ENCODE measurements around the gene STPG4. TPM values are rescaled to one million over a fixed set of nuclear protein-coding genes. Genes with fewer than 3 reads are reported as not detected.

Gene STPG4
- total and polyA plus RNA-seq, 2 of the 8 experiments (the other 6 are each of a cell fraction or from before 2014, with no cell fraction given), result 0.28 TPM; not detected in 1

DNA sequence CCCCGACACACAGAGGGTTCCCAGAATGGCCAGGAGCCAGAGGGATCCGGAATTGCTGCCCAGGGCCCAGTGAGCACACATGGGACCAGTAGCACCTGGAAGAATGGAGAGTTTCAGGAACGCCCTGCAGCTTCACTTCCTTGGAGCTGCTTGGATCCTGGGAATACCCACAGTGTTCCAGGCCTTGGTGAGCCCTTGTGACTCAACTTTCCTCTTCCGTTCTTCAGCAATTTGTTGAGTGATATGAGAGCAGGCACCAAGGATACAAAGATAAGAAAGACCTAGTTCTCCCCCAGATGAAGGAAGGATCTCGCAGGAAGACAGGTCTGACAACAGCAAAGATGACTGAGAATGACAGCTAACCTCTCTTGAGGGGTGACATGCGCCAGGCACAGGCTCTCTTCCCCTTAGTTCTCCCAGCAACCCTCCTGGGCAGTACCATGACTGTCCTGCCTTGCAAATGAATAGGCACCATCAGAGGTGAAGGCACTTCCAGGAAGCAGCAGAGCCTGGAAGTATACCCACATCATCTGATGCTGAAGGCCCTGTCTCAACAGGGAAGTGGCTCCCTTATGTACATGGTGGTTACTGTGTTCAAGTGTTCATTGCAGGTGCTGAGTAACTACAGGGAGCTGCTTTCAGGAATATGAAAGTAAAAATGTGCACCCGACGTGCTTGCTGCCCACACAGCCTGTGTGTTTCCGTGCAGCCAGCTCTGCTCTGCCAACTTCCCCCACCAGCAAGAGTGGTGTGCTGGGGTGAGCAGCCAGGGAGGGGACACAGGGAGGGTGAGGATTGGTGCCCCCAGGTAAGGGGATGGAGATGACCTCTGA is 116.2 kb downstream of the STPG4 start:
- Histone ChIP-seq H2BK15ac (ENCODE audit: low read length) (no peak overlapping the region), H3K27me3 (replicated peaks in 1 of 4; ENCODE audit: control insufficient read depth in 3 of 4, extremely low read depth in 1 of 4, insufficient read depth in 3 of 4, low read length in 3 of 4) (no peaks in the 10 kb centered on the region), H3K14ac (ENCODE audit: insufficient read length) (no peak overlapping the region), H3K23me2 (ENCODE audit: low read depth, low read length) (0 out of 2 replicates have a peak, but pooled peaks cover 1% of the 10 kb centered on the region), H3K23ac (ENCODE audit: insufficient read length) (no peak overlapping the region), H3K4me3 (ENCODE audit: extremely low read depth in 1 of 4, insufficient read depth in 2 of 4, low read depth in 3 of 4, low read length in 4 of 4) (no peak overlapping the region), H3K9ac (replicated peaks in 1 of 4; ENCODE audit: extremely low read depth in 1 of 4, low read depth in 3 of 4, low read length in 3 of 4) (no peak overlapping the region; a peak in 1 of 7 replicates), H3K79me1 (ENCODE audit: low read depth, low read length) (no peaks in the 10 kb centered on the region), H3K27ac (ENCODE audit: low read depth, low read length) (no peak overlapping the region), H4K8ac (ENCODE audit: extremely low read depth, insufficient read depth, low read length) (no peak overlapping the region), H3K18ac (ENCODE audit: extremely low read depth, low read length) (no peak overlapping the region), H2BK5ac (ENCODE audit: low read depth, low read length) (no peak overlapping the region), H3K79me2 (ENCODE audit: control insufficient read depth in 1 of 2, insufficient read depth in 2 of 2, low read length in 2 of 2) (no peaks in the 10 kb centered on the region), H3K4ac (replicated peaks; ENCODE audit: insufficient read length, low read depth, low read length) (no peak overlapping the region), H4K5ac (ENCODE audit: insufficient read length, low read depth, low read length) (no peak overlapping the region), H2BK12ac (ENCODE audit: low read depth, low read length) (0 out of 2 replicates have a peak overlapping the region, but pooled peaks have one; percentile 13), H2BK20ac (ENCODE audit: low read length) (no peak overlapping the region), H4K20me1 (replicated peaks in 1 of 2; ENCODE audit: control insufficient read depth in 1 of 2, insufficient read depth in 2 of 2, low read length in 2 of 2) (no peaks in the 10 kb centered on the region), H3K56ac (replicated peaks; ENCODE audit: insufficient read length, low read depth, low read length) (no peak overlapping the region), H3K4me1 (replicated peaks in 1 of 4; ENCODE audit: control insufficient read depth in 3 of 4, insufficient read depth in 4 of 4, low read length in 3 of 4) (peaks cover 8 to 29% (median 23%) of the 10 kb centered on the region in 4 experiments), H2AK5ac (ENCODE audit: low read depth, low read length) (no peak overlapping the region), H3K36me3 (ENCODE audit: control insufficient read depth in 2 of 4, insufficient read depth in 4 of 4, low read length in 3 of 4) (no peaks in the 10 kb centered on the region), H2AFZ (ENCODE audit: low read length) (no peak overlapping the region), H3K9me3 (ENCODE audit: insufficient read depth in 2 of 2, low read depth in 1 of 2, low read length in 1 of 2) (no peaks in the 10 kb centered on the region), H4K91ac (replicated peaks; ENCODE audit: insufficient read length, low read length) (no peak overlapping the region), H3K4me2 (ENCODE audit: insufficient read depth in 1 of 2, low read depth in 2 of 2, low read length in 2 of 2) (no peak overlapping the region), H2BK120ac (replicated peaks; ENCODE audit: low read depth, low read length) (no peak overlapping the region)
- POLR2A ChIA-PET (ENCODE audit: partially characterized antibody), result interaction anchor here (0.6 kb wide), 1 partner anchor 132 kb away, joined by 3 read pairs; no protein-coding TSS in a partner anchor
- 86% methylated on average over 8 of the region's 9 CpGs; no CpG with 5 or more reads in 1 of the 2 experiments for WGBS, 2 experiments (ENCODE audit: extremely low coverage in 1 of 2, insufficient coverage in 1 of 2, insufficient read length in 1 of 2, insufficient replicate concordance in 2 of 2, low coverage in 1 of 2, low lambda C conversion rate in 2 of 2, missing lambda C conversion rate in 1 of 2)
- DNase-seq (ENCODE audit: low read depth in 1 of 2, low spot score in 2 of 2) (no peak), FAIRE-seq (no peak)
- TF ChIP-seq SRF (IDR thresholded peaks at IDR 0.05; ENCODE audit: low read depth, low read length) (no peak), GTF2F1 (IDR thresholded peaks at IDR 0.05; ENCODE audit: borderline replicate concordance, low read depth, low read length) (no peak), CEBPB (IDR thresholded peaks at IDR 0.05; ENCODE audit: low read depth, low read length) (no peak), TBP (IDR thresholded peaks at IDR 0.05; ENCODE audit: low read depth, low read length) (no peak), EGR1 (IDR thresholded peaks at IDR 0.05; ENCODE audit: borderline replicate concordance, low read depth, low read length) (no peak), CHD2 (IDR thresholded peaks at IDR 0.05; ENCODE audit: low read length) (no peak), ZNF274 (IDR thresholded peaks at IDR 0.05; ENCODE audit: borderline replicate concordance, extremely low read depth, low read length) (no peak), BRCA1 (IDR thresholded peaks at IDR 0.05; ENCODE audit: low read depth, low read length) (no peak), ATF2 (IDR thresholded peaks at IDR 0.05; ENCODE audit: low read length) (no peak), POLR2AphosphoS5 (IDR thresholded peaks at IDR 0.05; ENCODE audit: low read depth, low read length) (no peak)
- CTCF ChIA-PET (ENCODE audit: partially characterized antibody), result interaction anchor here (0.6 to 1.2 kb wide), 4 partner anchors 11 to 89 kb away, joined by 3 to 4 read pairs (median 4); no protein-coding TSS in a partner anchor

Measured in H1 (cell line).